GM20000 (cell line): ENCODE results near the gene IQGAP2.
"Not testable (repeated sequence)": the region's sequence is repeated elsewhere in the genome, so short reads cannot be mapped to it uniquely, and the experiment has no call there.

ENCODE experiments used
- DNase-seq: peaks from one replicate; pipeline ENCODE4 v3.0.0; 2012; ENCODE audit warnings: low spot score
- TF ChIP-seq, protein P1 (sequence below): IDR thresholded peaks from 2 replicates; pipeline ENCODE4 v1.5.1; 2012; ENCODE audit warnings: mild to moderate bottlenecking, control low read depth; ENCODE audit errors: extremely low read depth, missing control alignments

IQGAP2 gene

DNA sequence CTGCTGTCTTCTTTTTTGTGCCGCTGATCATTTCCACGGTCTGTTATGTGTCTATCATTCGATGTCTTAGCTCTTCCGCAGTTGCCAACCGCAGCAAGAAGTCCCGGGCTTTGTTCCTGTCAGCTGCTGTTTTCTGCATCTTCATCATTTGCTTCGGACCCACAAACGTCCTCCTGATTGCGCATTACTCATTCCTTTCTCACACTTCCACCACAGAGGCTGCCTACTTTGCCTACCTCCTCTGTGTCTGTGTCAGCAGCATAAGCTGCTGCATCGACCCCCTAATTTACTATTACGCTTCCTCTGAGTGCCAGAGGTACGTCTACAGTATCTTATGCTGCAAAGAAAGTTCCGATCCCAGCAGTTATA is 329.9 kb downstream of the IQGAP2 start:
- DNase-seq = peak; percentile 37
- TF ChIP-seq, protein P1, sequence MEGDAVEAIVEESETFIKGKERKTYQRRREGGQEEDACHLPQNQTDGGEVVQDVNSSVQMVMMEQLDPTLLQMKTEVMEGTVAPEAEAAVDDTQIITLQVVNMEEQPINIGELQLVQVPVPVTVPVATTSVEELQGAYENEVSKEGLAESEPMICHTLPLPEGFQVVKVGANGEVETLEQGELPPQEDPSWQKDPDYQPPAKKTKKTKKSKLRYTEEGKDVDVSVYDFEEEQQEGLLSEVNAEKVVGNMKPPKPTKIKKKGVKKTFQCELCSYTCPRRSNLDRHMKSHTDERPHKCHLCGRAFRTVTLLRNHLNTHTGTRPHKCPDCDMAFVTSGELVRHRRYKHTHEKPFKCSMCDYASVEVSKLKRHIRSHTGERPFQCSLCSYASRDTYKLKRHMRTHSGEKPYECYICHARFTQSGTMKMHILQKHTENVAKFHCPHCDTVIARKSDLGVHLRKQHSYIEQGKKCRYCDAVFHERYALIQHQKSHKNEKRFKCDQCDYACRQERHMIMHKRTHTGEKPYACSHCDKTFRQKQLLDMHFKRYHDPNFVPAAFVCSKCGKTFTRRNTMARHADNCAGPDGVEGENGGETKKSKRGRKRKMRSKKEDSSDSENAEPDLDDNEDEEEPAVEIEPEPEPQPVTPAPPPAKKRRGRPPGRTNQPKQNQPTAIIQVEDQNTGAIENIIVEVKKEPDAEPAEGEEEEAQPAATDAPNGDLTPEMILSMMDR = no peak

DNA sequence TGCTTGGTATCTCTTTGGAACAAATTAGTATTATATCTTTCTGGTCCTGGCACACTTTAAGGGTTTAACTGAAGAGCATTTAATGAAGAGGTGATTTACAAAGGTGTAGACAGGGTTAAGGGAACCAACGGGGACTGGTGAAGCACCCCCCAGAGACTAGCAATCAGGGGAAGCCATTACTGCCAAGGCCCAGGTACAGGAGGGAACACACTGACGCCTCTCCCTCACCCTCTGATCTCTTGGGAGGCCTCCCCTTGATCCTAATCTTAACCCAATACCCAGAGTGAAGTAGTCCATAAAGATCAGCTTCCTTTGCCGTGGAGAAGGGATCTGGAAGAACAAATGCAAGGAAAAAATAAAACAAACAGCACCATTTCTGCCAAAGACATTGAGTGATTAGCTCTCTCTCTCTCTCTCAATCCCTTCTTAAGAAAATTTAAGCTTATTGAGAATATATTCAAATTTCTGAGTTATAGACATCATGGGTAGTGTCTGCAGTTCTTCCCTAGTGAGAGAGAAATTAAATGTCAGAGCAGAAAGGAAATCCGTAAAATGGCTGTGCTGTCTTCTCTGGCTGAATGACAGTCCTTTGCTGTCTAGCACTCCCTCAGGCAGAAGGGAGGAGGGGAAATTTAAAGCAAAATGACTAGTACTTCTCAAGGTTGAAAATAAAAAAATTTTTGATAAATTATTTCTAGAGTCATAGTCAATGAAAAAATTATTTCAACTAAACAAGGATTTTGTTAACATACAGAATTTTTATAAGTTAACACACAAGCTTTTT is 332.9 kb downstream of the IQGAP2 start:
- no peak for DNase-seq

DNA sequence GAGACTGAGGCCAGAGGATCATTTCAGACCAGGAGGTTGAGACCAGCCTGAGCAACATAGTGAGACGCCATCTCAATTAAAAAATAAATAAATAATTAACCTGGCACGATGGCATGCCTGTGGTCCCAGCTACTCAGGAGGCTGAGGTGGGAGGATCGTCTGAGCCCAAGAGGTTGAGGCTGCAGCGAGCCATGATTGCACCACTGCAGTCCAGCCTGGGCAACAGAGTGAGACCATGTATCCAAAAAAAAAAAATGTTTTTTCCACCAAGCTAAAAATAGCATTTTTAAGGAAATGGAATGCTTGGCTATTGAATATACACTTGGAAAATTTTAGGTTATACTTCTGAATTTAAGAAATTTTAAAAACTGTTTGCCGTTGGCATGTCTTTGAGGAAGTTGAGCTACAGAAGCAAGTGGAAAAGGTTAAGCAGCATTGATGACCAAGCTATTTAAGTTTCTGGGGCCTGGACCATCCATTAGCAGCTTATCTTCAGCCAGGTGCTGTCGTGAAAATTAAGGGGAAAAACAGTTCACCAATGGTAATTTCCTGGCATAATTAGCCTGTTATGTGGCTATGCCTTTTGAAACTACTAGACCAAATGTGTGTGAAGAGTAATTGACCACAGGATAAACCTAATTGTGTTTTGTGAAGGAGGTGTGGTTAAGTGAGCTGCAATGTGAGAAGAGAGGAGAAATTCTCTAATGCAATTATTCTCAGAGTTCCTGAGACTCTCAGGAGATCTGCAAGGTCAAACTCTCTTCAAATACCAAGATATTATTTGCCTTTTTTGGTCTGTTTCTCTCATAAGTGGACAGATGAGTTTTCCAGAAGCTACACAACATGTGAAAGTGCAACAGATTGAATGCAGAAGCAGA is 333.8 kb downstream of the IQGAP2 start:
- TF ChIP-seq, protein P1 = no peak
- peak; percentile 39 for DNase-seq

More for the DNA sequence above, 332.9 kb downstream of the IQGAP2 start:
- TF ChIP-seq, protein P1 = no peak

GRCh38 chr5:76737846-76738245 is 334.8 kb downstream of the IQGAP2 start:
- no peak for DNase-seq
- TF ChIP-seq, protein P1 = no peak

GRCh38 chr5:76741506-76741905 is 338.4 kb downstream of the IQGAP2 start:
- DNase-seq = not testable (repeated sequence)

GRCh38 chr5:76742583-76742982 is 339.5 kb downstream of the IQGAP2 start:
- DNase-seq = no peak
- TF ChIP-seq, protein P1 = no peak

- TF ChIP-seq, protein P1 = no peak
- DNase-seq = no peak
Observed at GRCh38 chr5:76744632-76745031, 341.5 kb downstream of the IQGAP2 start.
